Motor neuron (in vitro differentiated cells): ENCODE results near the gene WDFY2. TPM values are rescaled to one million over a fixed set of nuclear protein-coding genes. Genes with fewer than 3 reads are reported as not detected.

Source experiments
- ATAC-seq, 8 experiments: fragments of 200-7000 bp; cut with Tn5 transposase; replicated peaks in 6 of 8; 2 replicates each; pipeline ENCODE4 v1.8.0; 2021; ENCODE audit warnings: mild to moderate bottlenecking in 8 of 8, moderate library complexity in 8 of 8
- H3K27ac ChIP-seq, 2 donors: fragments of 250-450 bp; sonication (Bioruptor Pico); 2 replicates each; pipeline ENCODE4 v1.9.0; 2021; ENCODE audit warnings: antibody characterized with exemption in 2 of 2, mild to moderate bottlenecking in 2 of 2, moderate library complexity in 1 of 2
- H3K4me1 ChIP-seq, 2 donors: fragments of 250-450 bp; sonication (Bioruptor Pico); replicated peaks in 1 of 2; 2 replicates each; pipeline ENCODE4 v1.6.1; 2021; ENCODE audit warnings: antibody characterized with exemption in 2 of 2, mild to moderate bottlenecking in 2 of 2, moderate library complexity in 1 of 2
- H3K4me3 ChIP-seq, 5 donors: fragments of 250-450 bp; sonication (Bioruptor Pico); 2 replicates each; pipeline ENCODE4 v1.9.0; 2021; ENCODE audit warnings: antibody characterized with exemption in 5 of 5, mild to moderate bottlenecking in 5 of 5, moderate library complexity in 4 of 5
- WGBS, 10 experiments: fragments of 450-650 bp; shearing (Covaris generic); methylation state at CpG; one replicate each; pipeline ENCODE4 v1.0.0; 2022; 5-methylcytosine and 5-hydroxymethylcytosine counted together
- in situ Hi-C, 9 experiments: fragments of 400-800 bp; cut with MboI; loops; one replicate each; pipeline ENCODE4 v1.15.0; 2021; ENCODE audit warnings: low sequenced_read_pairs in 9 of 9, low pct_unique_long_range_greater_than_20kb in 2 of 9; ENCODE audit not compliant: unreplicated experiment in 9 of 9
- total RNA-seq, 8 experiments: library from RNA; unstranded; fragments of 300-600 nt; gene quantifications; 2 replicates each; pipeline versions ENCODE4 v1.2.3 to v1.2.4, GENCODE V29; 2022

The WDFY2 gene
- total RNA-seq, 8 experiments from 2014 or later = 7.0 to 20.5 (median 11.7) TPM

DNA sequence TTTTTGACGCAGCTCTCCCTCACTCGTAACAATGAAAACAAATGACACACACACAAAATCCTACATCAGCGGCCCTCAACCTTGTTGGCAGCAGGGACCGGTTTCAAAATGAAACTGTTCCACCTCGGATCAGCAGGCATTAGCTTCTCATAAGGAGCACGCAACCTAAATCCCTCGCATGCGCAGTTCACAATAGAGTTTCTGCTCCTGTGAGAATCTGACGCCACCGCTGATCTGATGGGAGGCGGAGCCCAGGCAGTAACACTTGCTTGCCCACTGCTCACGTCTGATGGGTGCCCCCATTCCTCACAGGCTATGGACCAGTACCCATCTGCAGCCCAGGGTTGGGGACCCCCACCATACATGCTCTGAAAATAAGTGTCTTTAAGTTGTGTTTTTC lies 176.3 kb downstream of the WDFY2 start:
- Histone ChIP-seq H3K4me1 (peaks cover 0 to 6% of the 10 kb centered on the region in 2 donors), H3K4me3 (no peak overlapping the region), H3K27ac (no peak overlapping the region)
- 87 to 100% (median 97%) methylated on average over 1 to 9 of the region's 12 CpGs; no CpG with 5 or more reads in 2 of the 10 experiments for WGBS, 10 experiments
- in situ Hi-C loops = loop anchor here in 1 of 9 experiments (25.0 kb wide), 1 partner anchor 323 kb away; no protein-coding TSS in a partner anchor
- no peak for ATAC-seq

DNA sequence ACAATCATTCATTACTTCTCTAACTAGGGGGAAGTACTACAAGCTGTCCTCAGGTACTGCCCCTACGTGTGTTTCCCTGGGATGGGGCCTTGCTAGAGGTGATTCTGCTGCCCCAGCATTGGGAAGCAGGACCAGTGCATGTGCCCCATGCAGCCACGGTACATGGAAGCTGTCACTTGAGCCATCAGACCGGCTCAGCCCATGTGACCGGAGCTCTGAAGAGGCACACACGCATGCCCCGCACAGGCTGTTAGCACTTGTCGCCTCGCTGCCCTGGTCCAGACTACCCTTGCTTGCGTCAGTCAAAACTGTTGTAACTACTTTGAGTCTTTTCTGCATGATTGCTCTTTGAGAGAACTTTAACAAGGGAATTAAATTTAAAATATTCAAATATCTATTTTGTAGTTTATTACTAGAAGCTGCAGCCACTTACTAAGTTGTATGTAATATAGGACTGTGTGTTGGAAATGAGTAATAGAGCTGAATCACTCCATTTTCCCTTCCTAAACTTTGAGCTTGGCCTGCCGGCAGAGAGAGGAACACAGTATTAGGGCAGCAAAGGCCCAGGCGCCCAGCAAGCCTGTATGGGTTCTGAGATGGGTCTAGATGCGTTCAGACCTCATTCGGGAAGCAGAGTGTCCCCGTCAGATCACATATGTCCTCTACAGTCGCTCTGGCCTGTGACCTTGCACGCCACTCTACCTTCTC lies 177.5 kb downstream of the WDFY2 start:
- no peak for ATAC-seq
- Histone ChIP-seq H3K27ac (no peak overlapping the region), H3K4me3 (no peak overlapping the region), H3K4me1 (peaks cover 0 to 6% of the 10 kb centered on the region in 2 donors)
- in situ Hi-C loops = loop anchor here in 1 of 9 experiments (25.0 kb wide), 1 partner anchor 324 kb away; no protein-coding TSS in a partner anchor
- WGBS, 10 experiments = 67 to 96% (median 91%) methylated on average over 2 to 15 of the region's 16 CpGs

DNA sequence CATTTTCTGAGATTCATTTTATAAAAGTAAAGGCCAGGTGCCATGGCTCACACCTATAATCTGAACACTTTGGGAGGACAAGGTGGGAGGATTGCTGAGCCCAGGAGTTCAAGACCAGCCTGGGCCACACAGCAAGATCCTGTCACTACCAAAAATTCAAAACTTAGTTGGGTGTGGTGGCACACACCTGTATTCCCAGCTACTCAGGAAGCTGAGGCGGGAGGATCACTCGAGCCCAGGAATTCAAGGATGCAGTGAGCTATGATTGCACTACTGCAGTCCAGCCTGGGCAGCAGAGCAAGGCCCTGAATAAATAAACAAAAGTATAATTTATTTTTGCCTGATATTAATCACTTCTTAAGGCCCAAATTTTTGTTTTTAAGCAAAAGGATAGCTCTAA lies 179.2 kb downstream of the WDFY2 start:
- H3K4me3 ChIP-seq = no peak overlapping the region
- H3K4me1 ChIP-seq = peaks cover 0 to 6% of the 10 kb centered on the region in 2 donors
- no peak overlapping the region for H3K27ac ChIP-seq
- no peak for ATAC-seq
- 20 to 100% (median 79%) methylated on average over 1 to 2 of the region's 2 CpGs; no CpG with 5 or more reads in 6 of the 10 experiments for WGBS, 10 experiments
- in situ Hi-C loops = loop anchor here in 1 of 9 experiments (25.0 kb wide), 1 partner anchor 326 kb away; no protein-coding TSS in a partner anchor

DNA sequence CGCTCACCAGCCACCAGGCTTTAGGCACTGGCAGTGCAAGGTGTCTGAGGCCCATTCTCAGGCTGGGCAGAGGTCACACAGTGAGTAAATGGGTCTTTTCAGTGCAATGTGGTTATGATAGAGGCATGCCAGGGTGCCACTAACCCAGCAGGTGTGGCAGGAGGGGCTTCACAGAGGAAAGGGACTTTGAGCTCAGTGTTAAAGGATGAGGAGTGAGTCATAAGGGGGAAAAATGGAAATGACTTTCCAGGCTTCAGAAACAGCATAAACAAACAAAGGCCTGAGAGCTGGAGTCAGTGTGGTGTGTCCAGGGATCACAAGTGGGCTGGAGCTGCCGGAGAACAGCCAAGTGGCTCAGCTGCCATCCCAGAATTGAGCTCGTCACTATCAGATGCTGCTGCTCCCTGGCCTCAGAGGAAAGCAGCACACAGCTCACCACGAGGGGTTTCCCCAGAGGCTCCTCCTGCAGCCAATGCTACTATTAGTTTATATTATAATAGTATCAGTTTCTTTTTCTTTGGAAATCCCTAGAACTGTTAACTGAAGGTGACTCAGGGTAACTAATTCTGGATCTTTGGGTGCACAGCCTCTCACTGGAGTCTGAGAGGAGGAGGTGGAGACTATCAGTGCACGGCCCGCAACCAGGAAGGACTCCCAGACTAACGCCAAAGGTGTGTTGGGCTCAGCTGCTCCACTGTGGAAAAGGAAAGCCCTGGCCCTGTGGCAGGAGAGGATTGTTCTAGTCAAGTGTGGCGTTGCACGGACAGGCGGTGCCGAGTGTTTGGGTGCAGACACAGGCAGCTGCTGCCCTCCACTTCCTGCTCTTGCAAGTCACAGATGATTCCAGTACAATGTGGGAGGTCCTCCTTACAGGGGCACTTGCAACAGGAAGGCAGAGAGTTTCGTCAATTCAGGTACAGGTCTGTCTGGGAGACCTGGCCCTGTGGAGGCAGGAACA lies 180.2 kb downstream of the WDFY2 start:
- 20 to 100% (median 76%) methylated on average over 1 to 10 of the region's 12 CpGs; no CpG with 5 or more reads in 1 of the 10 experiments for WGBS, 10 experiments
- H3K4me3 ChIP-seq = no peak overlapping the region
- in situ Hi-C loops = loop anchor here in 1 of 9 experiments (25.0 kb wide), 1 partner anchor 327 kb away; no protein-coding TSS in a partner anchor
- peaks cover 0 to 6% of the 10 kb centered on the region in 2 donors for H3K4me1 ChIP-seq
- no peak overlapping the region for H3K27ac ChIP-seq
- ATAC-seq = peak; percentile 85 to 94 (median 91)

DNA sequence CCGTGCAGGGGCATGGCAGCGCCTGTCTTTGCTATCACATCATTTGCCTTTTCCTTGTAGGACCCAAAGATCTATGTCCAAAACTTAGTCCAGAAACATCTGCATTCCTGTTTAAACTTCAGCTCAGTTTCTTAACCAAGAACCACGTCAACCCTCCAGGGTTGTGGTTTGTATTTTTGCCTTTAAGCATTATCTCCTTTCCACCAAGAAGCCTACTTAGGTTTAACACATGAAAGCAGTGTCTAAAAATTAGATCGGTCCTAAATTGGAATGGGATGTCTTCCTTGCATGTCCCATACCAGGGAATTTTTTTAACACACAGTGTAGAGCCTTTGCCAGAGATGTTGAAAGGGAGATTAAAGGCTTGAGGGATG lies 180.9 kb downstream of the WDFY2 start:
- in situ Hi-C loops = loop anchor here in 1 of 9 experiments (25.0 kb wide), 1 partner anchor 328 kb away; no protein-coding TSS in a partner anchor
- Histone ChIP-seq H3K27ac (no peak overlapping the region), H3K4me1 (peaks cover 0 to 6% of the 10 kb centered on the region in 2 donors), H3K4me3 (no peak overlapping the region)
- 0 to 100% (median 91%) methylated on average over 1 to 4 of the region's 4 CpGs; no CpG with 5 or more reads in 2 of the 10 experiments for WGBS, 10 experiments
- ATAC-seq = no peak

DNA sequence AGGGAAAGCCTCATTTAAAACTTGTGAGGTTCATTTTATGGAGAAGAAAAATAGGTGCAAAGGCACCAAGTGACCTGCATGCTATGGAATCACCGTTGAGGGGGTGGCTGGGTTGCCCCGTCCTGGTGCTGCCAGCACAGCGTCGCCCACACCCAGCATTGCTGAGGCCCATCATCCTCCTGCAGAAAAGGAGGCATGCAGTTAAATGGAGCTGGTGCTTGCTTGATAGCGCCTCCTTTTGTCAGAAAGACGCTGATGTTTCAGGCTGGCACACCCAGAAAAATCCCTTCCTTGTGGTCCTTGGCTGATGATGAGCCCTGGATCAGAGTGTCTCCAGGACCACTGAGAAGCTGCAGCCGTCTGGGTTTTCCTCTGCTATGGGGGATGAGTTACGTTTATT lies 182.8 kb downstream of the WDFY2 start:
- in situ Hi-C loops = loop anchor here in 1 of 9 experiments (25.0 kb wide), 1 partner anchor 330 kb away; no protein-coding TSS in a partner anchor
- ATAC-seq = no peak
- Histone ChIP-seq H3K27ac (no peak overlapping the region), H3K4me3 (no peak overlapping the region), H3K4me1 (peaks cover 0 to 6% of the 10 kb centered on the region in 2 donors)
- 67 to 100% (median 92%) methylated on average over 1 to 5 of the region's 8 CpGs; no CpG with 5 or more reads in 4 of the 10 experiments for WGBS, 10 experiments

DNA sequence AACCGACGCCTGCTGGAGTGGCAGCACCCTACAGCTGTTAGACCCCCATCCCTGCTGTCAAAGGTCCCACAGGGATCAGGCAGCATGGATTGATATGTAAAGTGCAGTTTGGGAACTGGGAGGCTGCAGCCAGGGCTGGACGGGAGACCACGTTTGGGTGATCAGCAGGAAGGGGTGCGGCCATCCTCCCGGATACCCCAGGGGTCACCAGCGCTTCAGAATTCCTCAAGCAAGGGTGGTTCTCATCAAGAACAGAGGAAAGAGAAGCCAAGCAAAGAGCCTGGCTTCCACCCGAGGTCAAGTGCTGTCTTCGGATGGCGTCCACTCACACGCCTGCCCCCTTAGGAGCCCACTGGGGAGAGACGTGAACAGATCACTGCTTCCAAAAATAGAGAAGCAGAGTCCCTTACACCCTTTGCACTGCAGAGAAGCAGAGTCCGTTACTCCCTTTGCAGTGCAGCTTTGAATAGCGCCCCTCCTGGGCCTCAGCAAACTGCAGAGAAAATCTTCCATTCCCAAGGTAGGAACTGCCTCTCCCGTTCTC lies 184.2 kb downstream of the WDFY2 start:
- ATAC-seq = peak in 2 of 8 experiments; percentile 12 to 33
- WGBS, 10 experiments = 58 to 87% (median 80%) methylated on average over 1 to 7 of the region's 15 CpGs; no CpG with 5 or more reads in 5 of the 10 experiments
- Histone ChIP-seq H3K4me1 (peaks cover 0 to 6% of the 10 kb centered on the region in 2 donors), H3K4me3 (no peak overlapping the region), H3K27ac (no peak overlapping the region)
- in situ Hi-C loops = loop anchor here in 1 of 9 experiments (25.0 kb wide), 1 partner anchor 331 kb away; no protein-coding TSS in a partner anchor

DNA sequence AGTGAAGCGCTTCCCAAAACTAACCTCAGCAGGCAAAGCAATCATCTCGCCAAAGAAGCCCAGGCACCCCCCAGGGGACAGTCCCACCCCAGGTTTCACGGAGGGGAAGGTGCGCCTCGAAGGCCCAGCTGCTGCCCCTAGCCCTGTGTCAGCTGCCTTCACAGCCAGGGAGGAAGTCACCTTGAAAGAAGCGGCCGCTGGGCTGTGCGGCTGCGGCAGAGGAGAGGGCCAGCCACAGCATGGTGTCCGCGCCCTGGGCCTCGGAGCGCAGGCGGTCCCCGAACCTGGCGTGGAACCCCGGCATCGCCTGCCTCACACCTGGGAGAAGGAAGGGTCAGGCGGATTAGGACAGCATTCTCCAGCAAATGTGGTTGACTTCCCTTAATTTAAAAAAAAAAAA lies 184.7 kb downstream of the WDFY2 start:
- ATAC-seq = no peak
- in situ Hi-C loops = loop anchor here in 1 of 9 experiments (25.0 kb wide), 1 partner anchor 332 kb away; no protein-coding TSS in a partner anchor
- WGBS, 10 experiments = 84 to 100% (median 94%) methylated on average over 4 to 15 of the region's 19 CpGs; no CpG with 5 or more reads in 4 of the 10 experiments
- Histone ChIP-seq H3K27ac (no peak overlapping the region), H3K4me3 (no peak overlapping the region), H3K4me1 (peaks cover 0 to 6% of the 10 kb centered on the region in 2 donors)

DNA sequence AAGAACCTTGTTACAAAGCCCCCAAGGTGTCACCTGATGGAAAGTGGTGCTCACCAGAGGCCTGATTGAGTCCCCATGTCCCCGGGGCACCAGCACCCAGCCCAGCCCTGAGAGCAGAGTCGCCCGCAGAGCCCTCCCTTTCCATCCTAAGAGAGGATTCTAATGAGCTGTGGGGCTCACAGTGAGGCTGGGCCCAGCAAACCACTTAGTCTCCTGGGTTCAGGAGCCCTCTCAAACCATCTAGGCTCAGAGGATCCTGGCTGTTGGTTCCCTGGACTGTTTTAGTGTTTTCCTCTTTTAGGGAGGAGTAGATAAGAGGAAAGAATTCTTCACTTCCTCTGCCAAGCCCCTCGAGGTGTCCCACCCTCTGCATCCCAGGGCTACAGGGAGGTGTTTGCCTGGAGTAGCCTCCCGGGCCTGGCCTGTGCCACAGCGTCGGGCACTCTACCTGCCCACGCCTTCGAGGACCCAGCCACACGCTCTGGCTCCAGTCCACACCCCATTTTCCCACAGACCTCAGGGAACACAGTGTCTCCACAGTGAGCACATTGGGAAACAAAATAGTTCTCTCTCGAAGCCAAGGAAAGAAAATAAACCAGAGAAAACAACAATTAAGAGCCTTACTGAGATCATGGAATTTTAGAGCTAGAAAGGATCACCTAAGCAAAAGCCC lies 185.3 kb downstream of the WDFY2 start:
- H3K4me3 ChIP-seq = no peak overlapping the region
- ATAC-seq = no peak
- 33 to 96% (median 83%) methylated on average over 1 to 8 of the region's 11 CpGs; no CpG with 5 or more reads in 3 of the 10 experiments for WGBS, 10 experiments
- H3K27ac ChIP-seq = no peak overlapping the region
- H3K4me1 ChIP-seq = peaks cover 0 to under 1% of the 10 kb centered on the region in 2 donors
- in situ Hi-C loops = loop anchor here in 1 of 9 experiments (25.0 kb wide), 1 partner anchor 332 kb away; no protein-coding TSS in a partner anchor

DNA sequence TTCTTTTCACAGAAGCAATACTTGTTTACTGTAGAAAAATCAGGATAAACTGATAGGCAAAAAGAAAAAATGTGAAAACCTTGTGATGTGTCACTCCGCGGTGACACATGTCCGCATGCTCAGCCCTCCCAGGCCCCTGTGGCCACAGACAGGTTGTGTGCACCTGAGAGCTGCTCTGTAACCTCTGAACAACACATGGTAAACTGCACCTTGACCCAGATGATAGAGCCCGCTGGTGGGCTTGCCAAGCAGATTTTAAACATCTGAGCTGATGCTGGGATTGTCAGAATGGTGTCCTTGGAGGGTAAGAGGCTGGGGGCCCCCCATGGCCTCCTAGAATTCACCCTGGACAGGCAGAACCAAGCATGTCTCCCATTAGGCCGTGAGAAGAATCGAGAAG lies 185.9 kb downstream of the WDFY2 start:
- H3K4me3 ChIP-seq = no peak overlapping the region
- ATAC-seq = no peak
- WGBS, 10 experiments = 71 to 100% (median 92%) methylated on average over 1 to 5 of the region's 6 CpGs; no CpG with 5 or more reads in 3 of the 10 experiments
- H3K4me1 ChIP-seq = no peaks in the 10 kb centered on the region
- in situ Hi-C loops = loop anchor here in 1 of 9 experiments (25.0 kb wide), 1 partner anchor 333 kb away; no protein-coding TSS in a partner anchor
- no peak overlapping the region for H3K27ac ChIP-seq

DNA sequence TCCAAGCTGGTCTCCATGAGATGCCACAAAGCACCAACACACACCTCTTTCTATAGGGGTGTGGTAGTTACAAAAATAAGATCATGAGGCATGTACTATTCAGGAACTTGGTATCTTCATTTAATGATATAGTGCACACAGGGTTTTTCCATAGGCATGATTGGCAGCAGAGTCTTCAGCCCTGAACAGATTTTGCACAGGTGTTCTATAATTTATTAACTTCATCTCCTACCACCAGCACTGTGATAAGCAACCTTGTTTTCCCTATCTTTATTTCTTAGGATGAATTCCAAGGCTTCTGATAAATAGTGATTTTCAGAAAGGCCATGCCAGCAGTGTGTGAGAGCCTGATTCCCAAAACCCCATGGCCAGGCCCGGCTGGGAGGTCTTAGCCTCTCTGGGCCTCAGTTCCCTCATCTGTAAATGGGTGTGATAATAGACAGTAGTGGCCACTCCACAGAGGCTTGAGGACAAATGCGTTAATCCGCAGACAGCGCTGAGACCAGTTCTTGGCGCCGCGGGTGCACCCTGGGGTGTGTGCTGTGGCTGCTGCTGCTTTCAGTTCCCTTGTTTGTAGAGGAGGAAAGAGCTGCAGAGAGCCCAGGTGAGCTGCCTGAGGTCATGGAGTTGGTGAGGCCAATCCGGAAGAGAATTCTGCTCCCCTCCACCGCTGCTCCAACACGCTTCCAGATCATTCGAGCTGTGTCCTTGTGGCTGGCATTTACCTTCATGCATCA lies 186.6 kb downstream of the WDFY2 start:
- no peak overlapping the region for H3K4me3 ChIP-seq
- ATAC-seq = no peak
- in situ Hi-C loops = loop anchor here in 1 of 9 experiments (25.0 kb wide), 1 partner anchor 334 kb away; no protein-coding TSS in a partner anchor
- H3K4me1 ChIP-seq = no peaks in the 10 kb centered on the region
- WGBS, 10 experiments = 60 to 100% (median 95%) methylated on average over 1 to 9 of the region's 11 CpGs; no CpG with 5 or more reads in 6 of the 10 experiments
- no peak overlapping the region for H3K27ac ChIP-seq
